Kidney (tissue), 14 donors: ENCODE measurements around the gene COL21A1. TPM values are rescaled to one million over a fixed set of nuclear protein-coding genes. Genes with fewer than 3 reads are reported as not detected.

Experiments used
- DNase-seq, 5 donors: peaks; one replicate each; pipeline ENCODE4 v3.0.0-alpha.2; 2013 to 2020
- FAIRE-seq: peaks from 2 replicates; lab custom pipeline; 2012; peaks lifted over from hg19 to GRCh38; lab: Jason Lieb, UNC
- H3K27ac ChIP-seq, 2 donors: one replicate each; pipeline ENCODE4 v1.7.0; 2013; ENCODE audit warnings: low read depth in 2 of 2, low read length in 2 of 2, inconsistent platforms in 1 of 2
- H3K27me3 ChIP-seq: one replicate; pipeline ENCODE4 v1.7.1; 2013; ENCODE audit warnings: low read length, inconsistent platforms; ENCODE audit not compliant: control insufficient read depth, insufficient read depth
- H3K36me3 ChIP-seq, 3 donors: one replicate each; pipeline versions ENCODE4 v1.7.0 to v1.7.1; 2013; ENCODE audit warnings: low read length in 3 of 3, control low read depth in 1 of 3, inconsistent platforms in 1 of 3; ENCODE audit not compliant: insufficient read depth in 3 of 3, control insufficient read depth in 2 of 3
- H3K4me1 ChIP-seq, 3 donors: one replicate each; pipeline versions ENCODE4 v1.7.0 to v1.7.1; 2013; ENCODE audit warnings: low read length in 3 of 3, inconsistent platforms in 1 of 3, low read depth in 1 of 3; ENCODE audit not compliant: control insufficient read depth in 2 of 3, insufficient read depth in 2 of 3
- H3K4me3 ChIP-seq, 3 donors: one replicate each; pipeline versions ENCODE4 v1.7.0 to v1.8.1; 2013; ENCODE audit warnings: low read length in 3 of 3, control low read depth in 1 of 3, inconsistent platforms in 1 of 3
- H3K9ac ChIP-seq, 3 donors: one replicate each; pipeline versions ENCODE4 v1.7.0 to v1.7.1; 2013; ENCODE audit warnings: low read length in 3 of 3, control low read depth in 1 of 3, inconsistent platforms in 1 of 3
- H3K9me3 ChIP-seq, 3 donors: one replicate each; pipeline versions ENCODE4 v1.7.0 to v1.7.1; 2013; ENCODE audit warnings: low read length in 3 of 3, control low read depth in 1 of 3, inconsistent platforms in 1 of 3; ENCODE audit not compliant: control insufficient read depth in 2 of 3, insufficient read depth in 1 of 3
- CTCF ChIP-seq: IDR thresholded peaks from 3 replicates; pipeline ENCODE4 v1.5.1; 2012; ENCODE audit warnings: mild to moderate bottlenecking, moderate library complexity, borderline replicate concordance; ENCODE audit not compliant: insufficient read depth; ENCODE audit errors: extremely low read depth
- intact Hi-C: fragments of 100-400 bp; cut with DNase I; formaldehyde crosslinking; loops from one replicate; pipeline ENCODE4 v1.11.1; 2022
- polyA plus RNA-seq: library from polyadenylated mRNA; stranded (reverse); fragments of 350-450 nt; fragmentation: Illumina TruSeq; extraction: RNeasy Lipid Tissue Mini Kit (QIAGEN cat#74804); gene quantifications from one replicate; pipeline ENCODE4 v1.2.3, GENCODE V29; 2014; ENCODE audit warnings: low read depth, low replicate concordance; ENCODE audit not compliant: insufficient read depth
- total RNA-seq: library from RNA; stranded (reverse); fragmentation: NEBNext Ultra II Directional; extraction: Animal tissue kit (Norgen Biotek cat#: 25700); gene quantifications from one replicate; pipeline ENCODE4 v1.2.1, GENCODE V29; 2021
- donor health status: control.
- donor health status: control.
- donor health status: control.
- donor health status: control.
- donor health status: control.
- donor health status: DM: yes; HTN: yes; CAD: no.
- donor health status: Normal renal cell carcinoma (clear cell type).

Gene COL21A1
- total and polyA plus RNA-seq, 2 donors from 2014 or later: 1.6 to 3.1 TPM

- Histone ChIP-seq H3K9me3 (peaks cover 0 to 3% (median 0%) of the 10 kb centered on the region in 3 donors), H3K4me3 (no peak overlapping the region), H3K27ac (no peak overlapping the region), H3K4me1 (no peaks in the 10 kb centered on the region), H3K36me3 (no peaks in the 10 kb centered on the region), H3K9ac (no peak overlapping the region), H3K27me3 (no peaks in the 10 kb centered on the region)
- DNase-seq: no peak
- FAIRE-seq: no peak
- intact Hi-C loops: no loop called here
- TF ChIP-seq CTCF: no peak
These were observed 173.6 kb downstream of the COL21A1 start for GRCh38 chr6:56073761-56074160.

GRCh38 chr6:56073315-56073714 lies 174.1 kb downstream of the COL21A1 start:
- no peak overlapping the region for H3K4me3 ChIP-seq
- no peak overlapping the region for H3K9ac ChIP-seq
- H3K9me3 ChIP-seq: peaks cover 0 to 3% (median 0%) of the 10 kb centered on the region in 3 donors
- H3K36me3 ChIP-seq: no peaks in the 10 kb centered on the region
- no peaks in the 10 kb centered on the region for H3K4me1 ChIP-seq
- H3K27me3 ChIP-seq: no peaks in the 10 kb centered on the region
- intact Hi-C loops: no loop called here
- FAIRE-seq: no peak
- no peak overlapping the region for H3K27ac ChIP-seq
- no peak for DNase-seq
- no peak for TF ChIP-seq CTCF

GRCh38 chr6:56072856-56073255 lies 174.5 kb downstream of the COL21A1 start:
- no peaks in the 10 kb centered on the region for H3K4me1 ChIP-seq
- TF ChIP-seq CTCF: no peak
- no peaks in the 10 kb centered on the region for H3K27me3 ChIP-seq
- no peak for FAIRE-seq
- H3K36me3 ChIP-seq: no peaks in the 10 kb centered on the region
- no peak for DNase-seq
- intact Hi-C loops: no loop called here
- H3K4me3 ChIP-seq: no peak overlapping the region
- H3K9me3 ChIP-seq: peaks cover 0 to 3% (median 0%) of the 10 kb centered on the region in 3 donors
- no peak overlapping the region for H3K9ac ChIP-seq
- no peak overlapping the region for H3K27ac ChIP-seq

DNA sequence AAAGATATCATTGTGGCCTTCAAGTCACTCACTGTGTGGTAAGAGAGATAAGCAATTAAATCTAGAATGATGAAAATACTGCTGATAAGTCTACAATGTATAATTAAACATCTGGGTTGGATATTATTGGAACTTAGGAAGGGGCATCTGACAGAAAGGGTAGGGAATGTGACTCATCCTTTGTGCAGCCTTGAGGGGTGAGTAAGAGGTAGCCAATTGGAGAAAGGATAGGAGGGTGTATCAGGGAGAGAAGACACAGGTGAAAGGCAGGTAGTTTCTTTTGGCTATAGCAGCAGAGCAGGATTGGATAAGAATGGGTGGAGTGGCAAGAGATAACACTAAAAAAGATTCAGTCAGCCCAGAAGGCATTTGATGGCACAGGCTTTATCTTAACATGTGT lies 182.0 kb downstream of the COL21A1 start:
- Histone ChIP-seq H3K9ac (no peak overlapping the region), H3K4me3 (no peak overlapping the region), H3K9me3 (no peaks in the 10 kb centered on the region), H3K36me3 (no peaks in the 10 kb centered on the region), H3K27me3 (no peaks in the 10 kb centered on the region), H3K27ac (no peak overlapping the region), H3K4me1 (no peaks in the 10 kb centered on the region)
- no peak for DNase-seq
- no peak for FAIRE-seq
- no peak for TF ChIP-seq CTCF
- intact Hi-C loops: no loop called here
